Panc1 (cell line): Measurements from ENCODE around the gene DGCR2.

Experiments
- CTCF ChIP-seq: fragments of 450-650 bp; IDR thresholded peaks from 2 replicates; pipeline ENCODE4 v1.5.1; 2017; ENCODE audit warnings: mild to moderate bottlenecking
- POLR2AphosphoS5 ChIP-seq: IDR thresholded peaks from 2 replicates; pipeline ENCODE4 v1.6.1; 2012; ENCODE audit warnings: mild to moderate bottlenecking, low read depth, low read length, moderate library complexity
- SIN3A ChIP-seq: IDR thresholded peaks from 2 replicates; pipeline ENCODE4 v1.6.1; 2012; ENCODE audit warnings: low read depth, mild to moderate bottlenecking, low read length, moderate library complexity, borderline replicate concordance; ENCODE audit not compliant: insufficient read depth

- TF ChIP-seq POLR2AphosphoS5 (no peak), CTCF (no peak), SIN3A (no peak)
Observed at GRCh38 chr22:19113429-19113828, 8.8 kb downstream of the DGCR2 start.
